Activated CD4-positive, alpha-beta T cell treated with anti-CD3 and anti-CD28 coated beads, Interleukin-2, amount 50 U/mL, for 48 hours (primary cell): ENCODE measurements around the gene RHCG.
A peak's percentile ranks its signal among the peaks of the same experiment; 100 is the strongest.

ENCODE experiments used
- DNase-seq, 2 experiments: peaks; one replicate each; pipeline ENCODE4 v3.0.0-alpha.2; 2020

Gene RHCG

GRCh38 chr15:89442671-89443307 lies 53.6 kb downstream of the RHCG start:
- peak; percentile 71 to 75 for DNase-seq

GRCh38 chr15:89442155-89442554 lies 54.2 kb downstream of the RHCG start:
- DNase-seq: no peak

- no peak for DNase-seq
Measured at GRCh38 chr15:89441295-89441812, 55.0 kb downstream of the RHCG start.

- DNase-seq: no peak
Measured at GRCh38 chr15:89439764-89440163, 56.6 kb downstream of the RHCG start.

GRCh38 chr15:89436560-89437311 lies 59.6 kb downstream of the RHCG start:
- DNase-seq: no peak

GRCh38 chr15:89435362-89435761 lies 61.0 kb downstream of the RHCG start:
- DNase-seq: no peak

GRCh38 chr15:89433686-89434085 lies 62.7 kb downstream of the RHCG start:
- DNase-seq: no peak

- peak; percentile 97 for DNase-seq
Measured at GRCh38 chr15:89430530-89431341, 65.6 kb downstream of the RHCG start.

- DNase-seq: no peak
Measured at GRCh38 chr15:89429986-89430385, 66.4 kb downstream of the RHCG start.

GRCh38 chr15:89429023-89429422 lies 67.4 kb downstream of the RHCG start:
- no peak for DNase-seq

- DNase-seq: no peak
Measured at GRCh38 chr15:89428246-89428645, 68.1 kb downstream of the RHCG start.

GRCh38 chr15:89426500-89426899 lies 69.9 kb downstream of the RHCG start:
- DNase-seq: no peak

- DNase-seq: no peak
Measured at GRCh38 chr15:89423981-89424380, 72.4 kb downstream of the RHCG start.
